Measurements from ENCODE around the gene PLCH2. TPM values are rescaled to one million over a fixed set of nuclear protein-coding genes. Genes with fewer than 3 reads are reported as not detected.

Gene PLCH2
- total RNA-seq, 1 experiment from 2014 or later: 0.27 TPM

GRCh38 chr1:2447276-2448097 lies 28.6 kb upstream of the PLCH2 start:
- Histone ChIP-seq H3K9me3 (no peaks in the 10 kb centered on the region), H3K4me1 (no peaks in the 10 kb centered on the region), H3K27me3 (replicated peaks; ENCODE audit: control insufficient read depth, insufficient read depth, low read length) (peaks cover 2% of the 10 kb centered on the region), H3K4me3 (ENCODE audit: low read depth, low read length) (no peak overlapping the region), H3K36me3 (ENCODE audit: control insufficient read depth, insufficient read depth, low read length) (no peaks in the 10 kb centered on the region)
- no peaks in the 10 kb centered on the region for H3K36me3 Mint-ChIP-seq (ENCODE audit: insufficient read depth, unreplicated experiment)
- peaks cover 4% of the 10 kb centered on the region for H3K27me3 Mint-ChIP-seq (ENCODE audit: insufficient read depth, unreplicated experiment)
- no peaks in the 10 kb centered on the region for H3K9me3 Mint-ChIP-seq (ENCODE audit: unreplicated experiment)
- intact Hi-C loops (cut with micrococcal nuclease; ENCODE audit: unreplicated experiment): no loop called here
- CTCF ChIA-PET: no interaction called here
- H3K4me3 Mint-ChIP-seq (ENCODE audit: unreplicated experiment): no peak overlapping the region
- H3K27ac Mint-ChIP-seq (ENCODE audit: unreplicated experiment): no peak overlapping the region
- DNase-seq: no peak
- TF ChIP-seq CTCF (IDR thresholded peaks at IDR 0.05; ENCODE audit: insufficient read depth in 1 of 2, low read depth in 1 of 2, low read length in 1 of 2, severe bottlenecking in 1 of 2, unreplicated experiment in 1 of 2): no peak
- BruUV-seq (replicated peaks): no TSS peak
- POLR2A ChIA-PET: no interaction called here
- no peaks in the 10 kb centered on the region for H3K4me1 Mint-ChIP-seq (ENCODE audit: low read depth, unreplicated experiment)

- POLR2A ChIA-PET: no interaction called here
- intact Hi-C loops (cut with micrococcal nuclease; ENCODE audit: unreplicated experiment): no loop called here
- no peak for DNase-seq
- Histone ChIP-seq H3K4me3 (ENCODE audit: low read depth, low read length) (no peak overlapping the region), H3K9me3 (no peaks in the 10 kb centered on the region), H3K27me3 (replicated peaks; ENCODE audit: control insufficient read depth, insufficient read depth, low read length) (no peaks in the 10 kb centered on the region; the same call in 1 of the 2 replicates), H3K36me3 (ENCODE audit: control insufficient read depth, insufficient read depth, low read length) (no peaks in the 10 kb centered on the region), H3K4me1 (no peaks in the 10 kb centered on the region)
- no peak overlapping the region for H3K4me3 Mint-ChIP-seq (ENCODE audit: unreplicated experiment)
- no peaks in the 10 kb centered on the region for H3K9me3 Mint-ChIP-seq (ENCODE audit: unreplicated experiment)
- no peaks in the 10 kb centered on the region for H3K36me3 Mint-ChIP-seq (ENCODE audit: insufficient read depth, unreplicated experiment)
- peaks cover 4% of the 10 kb centered on the region for H3K27me3 Mint-ChIP-seq (ENCODE audit: insufficient read depth, unreplicated experiment)
- H3K27ac Mint-ChIP-seq (ENCODE audit: unreplicated experiment): no peak overlapping the region
- no peak for TF ChIP-seq CTCF (IDR thresholded peaks at IDR 0.05; ENCODE audit: insufficient read depth in 1 of 2, low read depth in 1 of 2, low read length in 1 of 2, severe bottlenecking in 1 of 2, unreplicated experiment in 1 of 2)
- H3K4me1 Mint-ChIP-seq (ENCODE audit: low read depth, unreplicated experiment): no peaks in the 10 kb centered on the region
- no TSS peak for BruUV-seq (replicated peaks)
- CTCF ChIA-PET: no interaction called here
Observed at GRCh38 chr1:2448098-2448445, 28.0 kb upstream of the PLCH2 start.

- TF ChIP-seq CTCF (IDR thresholded peaks at IDR 0.05; ENCODE audit: insufficient read depth in 1 of 2, low read depth in 1 of 2, low read length in 1 of 2, severe bottlenecking in 1 of 2, unreplicated experiment in 1 of 2): no peak
- intact Hi-C loops (cut with micrococcal nuclease; ENCODE audit: unreplicated experiment): no loop called here
- no peak for DNase-seq
- Histone ChIP-seq H3K4me3 (ENCODE audit: low read depth, low read length) (no peak overlapping the region), H3K36me3 (ENCODE audit: control insufficient read depth, insufficient read depth, low read length) (no peaks in the 10 kb centered on the region), H3K27me3 (replicated peaks; ENCODE audit: control insufficient read depth, insufficient read depth, low read length) (no peaks in the 10 kb centered on the region), H3K4me1 (no peaks in the 10 kb centered on the region), H3K9me3 (no peaks in the 10 kb centered on the region)
- no peaks in the 10 kb centered on the region for H3K36me3 Mint-ChIP-seq (ENCODE audit: insufficient read depth, unreplicated experiment)
- peaks cover 4% of the 10 kb centered on the region for H3K27me3 Mint-ChIP-seq (ENCODE audit: insufficient read depth, unreplicated experiment)
- no peaks in the 10 kb centered on the region for H3K4me1 Mint-ChIP-seq (ENCODE audit: low read depth, unreplicated experiment)
- H3K4me3 Mint-ChIP-seq (ENCODE audit: unreplicated experiment): no peak overlapping the region
- ChIA-PET POLR2A (no interaction called here), CTCF (no interaction called here)
- H3K27ac Mint-ChIP-seq (ENCODE audit: unreplicated experiment): no peak overlapping the region
- BruUV-seq (replicated peaks): no TSS peak
- no peaks in the 10 kb centered on the region for H3K9me3 Mint-ChIP-seq (ENCODE audit: unreplicated experiment)
Observed at GRCh38 chr1:2449636-2450454, 26.2 kb upstream of the PLCH2 start.
